C1 segment of cervical spinal cord (tissue), 14 donors: ENCODE results near the gene VPS35L.

ENCODE experiments used
- DNase-seq, 14 donors: peaks; one replicate each; lab custom pipeline; 2025; lab: John Stamatoyannopoulos, UW

VPS35L gene

DNA sequence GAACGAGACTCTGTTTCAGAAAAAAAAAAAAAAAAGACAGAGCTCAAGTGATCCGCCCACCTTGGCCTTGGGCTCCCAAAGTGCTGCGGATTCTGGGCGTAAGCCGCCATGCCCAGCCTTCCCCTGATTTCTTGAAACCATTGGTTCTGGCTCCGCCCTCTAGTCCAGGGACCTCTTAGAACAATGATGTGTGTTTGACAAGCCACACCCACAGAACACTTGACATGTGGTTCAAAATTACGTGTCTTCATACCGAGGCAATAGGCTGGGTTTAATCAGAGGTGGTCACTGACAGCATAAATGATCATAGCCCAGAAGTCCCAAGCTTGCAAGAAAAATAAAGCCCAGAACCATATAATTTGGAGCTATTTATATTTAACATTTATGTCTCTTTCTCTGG, 139.5 kb downstream of the VPS35L start:
- no peak for DNase-seq

- peak in 8 of 14 donors; percentile 4 to 47 (median 20) for DNase-seq
These were observed 140.8 kb downstream of the VPS35L start for GRCh38 chr16:19696328-19696727.

- peak in 7 of 14 donors; percentile 17 to 47 (median 25) for DNase-seq
These were observed 141.5 kb downstream of the VPS35L start for GRCh38 chr16:19696961-19697360.

- DNase-seq: no peak
These were observed 142.3 kb downstream of the VPS35L start for GRCh38 chr16:19697756-19698318.

DNA sequence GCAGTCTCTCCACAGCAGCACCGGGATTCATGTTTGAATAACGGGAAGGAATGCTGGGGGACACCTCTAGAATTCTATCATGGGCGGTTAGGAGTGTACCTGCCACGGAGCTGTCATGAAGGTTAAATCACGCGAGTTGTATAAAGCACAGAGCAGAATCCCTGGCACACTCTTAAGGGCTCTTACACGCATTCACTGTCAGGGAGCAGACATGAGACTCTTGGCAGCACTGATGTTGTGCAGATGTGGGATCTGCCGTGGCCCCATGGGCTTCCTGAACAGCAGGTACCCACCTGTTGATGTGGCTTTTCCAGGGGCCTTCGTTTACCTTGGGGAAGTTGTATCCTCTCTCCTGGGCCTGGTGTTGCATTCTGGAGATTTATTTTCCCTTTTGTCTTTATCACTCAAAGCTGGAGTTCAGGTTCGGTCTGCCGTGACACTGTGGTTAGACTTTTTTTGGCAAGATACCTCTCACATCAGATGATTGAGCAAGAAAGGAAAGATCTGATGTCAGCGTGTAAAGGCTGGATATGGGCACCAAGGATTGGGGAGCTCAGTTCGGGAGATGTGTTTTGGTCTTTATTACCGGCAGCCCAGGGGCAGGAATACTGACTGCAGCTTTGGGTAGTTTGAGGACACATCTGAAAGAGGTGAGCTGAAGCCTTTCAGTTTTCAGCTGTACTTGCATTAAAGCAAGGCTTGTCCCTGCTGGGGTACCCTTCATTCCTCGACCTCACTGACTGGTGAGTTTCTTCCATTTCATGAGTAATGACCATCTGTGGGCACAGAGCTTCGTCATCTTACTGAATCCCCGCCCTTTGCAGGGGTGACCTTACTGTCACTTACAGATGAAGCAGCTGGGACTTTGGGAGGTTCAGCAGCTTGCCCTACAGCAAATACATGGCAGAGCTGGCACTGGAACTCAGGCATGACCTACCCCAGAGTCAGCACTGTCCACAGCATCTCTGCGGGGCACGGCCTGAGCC, 143.3 kb downstream of the VPS35L start:
- no peak for DNase-seq

DNA sequence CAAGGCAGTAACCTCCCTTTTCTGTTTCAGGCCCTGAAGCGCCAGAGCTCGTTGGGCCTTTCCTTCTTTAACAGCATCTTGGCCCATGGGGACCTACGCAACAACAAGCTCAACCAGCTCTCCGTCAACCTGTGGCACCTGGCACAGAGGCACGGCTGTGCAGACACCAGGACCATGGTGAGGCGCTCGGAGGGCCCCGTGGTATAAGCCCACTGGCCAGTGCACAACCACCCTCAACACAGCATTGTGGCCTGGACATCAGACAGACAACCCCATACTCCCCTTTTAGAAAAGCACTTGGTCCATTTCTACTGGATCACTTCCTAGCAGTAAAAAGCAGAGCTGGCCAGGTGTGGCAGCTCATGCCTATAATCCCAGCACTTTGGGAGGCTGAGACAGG, 144.0 kb downstream of the VPS35L start:
- no peak for DNase-seq

DNA sequence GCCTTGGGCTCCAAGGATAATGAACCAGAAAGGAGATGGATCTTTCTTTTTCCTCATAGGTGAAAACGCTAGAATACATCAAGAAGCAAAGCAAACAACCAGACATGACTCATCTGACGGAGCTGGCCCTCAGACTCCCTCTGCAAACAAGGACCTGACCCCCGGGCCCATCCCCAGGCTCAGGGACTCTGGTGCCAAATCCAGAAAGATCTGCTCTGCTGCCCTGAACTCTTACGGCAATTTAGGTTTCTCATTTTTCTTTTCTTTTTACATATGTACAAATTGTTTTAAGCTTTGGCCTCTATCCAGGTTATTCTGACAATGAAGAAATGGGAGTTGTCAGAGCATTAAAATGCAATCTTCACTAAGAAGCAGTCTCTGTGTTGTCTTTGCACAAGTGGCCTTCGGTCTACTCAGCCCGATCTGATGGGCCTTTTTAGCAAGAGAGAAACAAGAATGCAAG, 144.8 kb downstream of the VPS35L start:
- DNase-seq: peak in 2 of 14 donors; percentile 4 to 30

DNA sequence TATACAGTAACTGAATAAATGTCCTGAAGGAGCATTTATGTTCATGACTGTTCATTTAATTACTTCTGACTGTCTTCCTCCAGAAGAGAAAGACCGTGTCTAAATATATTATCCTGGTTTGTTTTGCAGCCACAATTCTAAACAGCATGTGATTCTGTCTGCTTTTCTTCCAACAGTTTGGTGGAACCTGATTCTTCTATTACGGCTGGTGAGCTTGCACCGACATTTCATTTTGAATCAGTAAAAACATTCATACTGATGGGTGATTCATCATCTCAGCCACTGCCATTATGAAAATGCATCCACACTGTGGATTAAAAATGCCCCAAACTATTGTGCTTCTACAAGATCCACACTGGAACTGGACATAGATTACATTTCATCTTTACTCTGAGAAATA, 145.6 kb downstream of the VPS35L start:
- DNase-seq: no peak

DNA sequence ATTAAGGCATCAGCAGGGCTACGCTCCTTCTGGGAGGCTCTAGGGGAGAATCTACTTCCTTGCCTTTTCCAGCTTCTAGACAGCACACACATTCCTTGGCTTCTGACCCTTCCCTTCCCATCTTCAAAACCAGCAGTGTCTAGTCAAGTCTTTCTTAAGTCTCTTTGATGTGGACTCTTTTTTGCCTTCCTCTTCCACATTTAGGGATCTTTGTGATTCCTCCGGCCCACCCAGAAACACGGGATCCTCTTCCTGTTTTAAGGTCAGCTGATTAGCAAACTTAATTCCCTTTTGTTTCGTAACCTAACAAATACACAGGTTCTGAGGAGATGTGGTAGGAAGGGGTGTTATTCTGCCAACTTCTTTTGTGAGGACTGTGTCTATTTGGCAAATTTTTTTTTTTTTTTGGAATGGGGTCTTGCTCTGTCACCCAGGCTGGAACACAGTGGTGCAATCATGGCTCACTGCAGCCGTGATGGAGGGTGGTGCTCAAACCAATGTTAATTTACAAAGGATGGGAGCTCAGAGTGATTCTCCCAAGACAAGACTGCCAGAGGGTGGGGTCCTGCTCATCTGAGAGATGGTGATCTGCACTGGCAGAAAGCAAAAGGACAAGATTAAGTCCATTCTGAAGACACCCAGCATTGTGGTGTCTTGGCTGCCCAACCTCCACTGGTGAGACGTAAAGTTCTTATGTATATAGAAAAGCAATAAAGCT, 147.8 kb downstream of the VPS35L start:
- DNase-seq: no peak

- no peak for DNase-seq
These were observed 149.0 kb downstream of the VPS35L start for GRCh38 chr16:19704321-19705145.

- DNase-seq: no peak
These were observed 149.6 kb downstream of the VPS35L start for GRCh38 chr16:19705146-19705501.

DNA sequence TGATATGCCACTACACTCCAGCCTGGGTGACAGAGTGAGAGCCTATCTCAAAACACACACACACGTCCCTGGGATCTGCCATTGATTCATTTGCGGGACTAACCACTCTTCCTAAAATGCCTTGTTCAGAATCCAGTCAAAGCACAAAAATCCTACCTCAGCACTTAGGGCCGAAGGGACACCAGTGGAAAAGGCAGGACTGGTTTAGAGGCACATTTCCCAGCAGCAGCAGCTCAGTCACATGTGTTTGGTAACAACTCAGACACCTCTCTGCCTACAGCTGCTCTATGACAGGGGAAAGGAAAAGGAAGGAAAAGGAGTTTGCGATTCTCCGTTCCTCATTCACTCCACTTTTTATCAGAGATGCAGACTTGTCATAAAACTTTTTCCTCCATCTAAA, 150.3 kb downstream of the VPS35L start:
- DNase-seq: no peak

- DNase-seq: no peak
These were observed 151.3 kb downstream of the VPS35L start for GRCh38 chr16:19706846-19707245.

DNA sequence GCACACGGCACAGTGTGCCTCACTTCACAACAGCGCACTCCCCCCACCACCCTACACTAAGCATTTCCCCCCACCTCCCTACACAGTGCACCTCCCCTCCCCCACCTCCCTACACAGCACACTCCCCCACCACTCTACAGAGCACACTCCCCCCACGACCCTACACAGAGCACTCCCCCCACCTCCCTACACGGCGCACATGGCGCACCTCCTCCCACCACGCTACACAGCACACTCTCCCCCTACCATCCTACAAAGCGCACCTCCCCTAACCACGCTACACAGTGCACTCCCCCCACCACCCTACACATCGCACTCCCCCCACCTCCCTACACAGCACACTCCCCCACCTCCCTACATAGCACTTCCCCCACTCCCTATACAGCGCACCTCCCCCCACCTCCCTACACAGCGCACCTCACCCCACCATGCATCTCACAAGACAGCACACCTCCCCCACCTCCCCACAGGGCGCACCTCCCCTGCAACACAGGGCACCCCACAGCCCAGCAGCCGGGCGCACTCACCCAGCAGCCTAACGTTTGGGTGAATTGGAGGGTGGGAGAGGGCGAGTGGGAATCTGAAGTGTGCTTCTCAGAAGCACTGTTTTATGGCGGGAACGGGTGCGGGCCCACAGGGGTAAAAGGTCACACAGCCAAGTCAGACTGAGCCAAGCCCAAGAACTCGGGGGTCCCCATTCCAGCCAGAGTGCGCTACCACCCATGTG, 152.2 kb downstream of the VPS35L start:
- DNase-seq: no peak

- no peak for DNase-seq
These were observed 153.0 kb downstream of the VPS35L start for GRCh38 chr16:19708296-19709205.

GRCh38 chr16:19709381-19710136, 154.1 kb downstream of the VPS35L start:
- DNase-seq: no peak

GRCh38 chr16:19710191-19710908, 154.8 kb downstream of the VPS35L start:
- no peak for DNase-seq

GRCh38 chr16:19710991-19711545, 155.6 kb downstream of the VPS35L start:
- no peak for DNase-seq
